ENCODE data around the gene SLC31A1. TPM values are rescaled to one million over a fixed set of nuclear protein-coding genes. Genes with fewer than 3 reads are reported as not detected.

Gene SLC31A1
- total RNA-seq, 1 experiment from 2014 or later, result 34.4 TPM

- no peaks in the 10 kb centered on the region for H3K4me1 ChIP-seq (ENCODE audit: insufficient read depth, low read length)
- H3K4me2 ChIP-seq (ENCODE audit: insufficient read depth, insufficient read length, low read length), result no peak overlapping the region
- WGBS (ENCODE audit: extremely low coverage, insufficient read length, low lambda C conversion rate), result no CpG with 5 or more reads among the region's 3 CpGs
- H3K27me3 ChIP-seq (ENCODE audit: insufficient read depth, low read length), result no peaks in the 10 kb centered on the region
- H3K23me2 ChIP-seq (ENCODE audit: insufficient read length, low read depth, low read length, poor library complexity, severe bottlenecking), result no peaks in the 10 kb centered on the region
- H3T11ph ChIP-seq (ENCODE audit: low read length), result no peak overlapping the region
- Mint-ChIP-seq H3K27me3 (ENCODE audit: low read depth) (no peaks in the 10 kb centered on the region; the same call in 1 of the 2 replicates), H3K4me3 (no peak overlapping the region), H3K4me1 (no peaks in the 10 kb centered on the region), H3K27ac (no peak overlapping the region), H3K9me3 (no peaks in the 10 kb centered on the region), H3K36me3 (ENCODE audit: insufficient read depth in 1 of 3, low read depth in 3 of 3) (no peaks in the 10 kb centered on the region)
- H2BK15ac ChIP-seq (ENCODE audit: low read depth, low read length), result no peak overlapping the region
- H3K4ac ChIP-seq (ENCODE audit: low read depth, low read length), result no peak overlapping the region
- H2BK5ac ChIP-seq (ENCODE audit: insufficient read length, low read length), result no peak overlapping the region
- H4K8ac ChIP-seq (replicated peaks; ENCODE audit: insufficient read length, low read depth, low read length), result no peak overlapping the region
- H3K23ac ChIP-seq (ENCODE audit: insufficient read length, low read depth, low read length), result no peak overlapping the region
- H4K5ac ChIP-seq (ENCODE audit: insufficient read length, low read depth, low read length), result no peak overlapping the region
- no peak overlapping the region for H2AK5ac ChIP-seq (ENCODE audit: insufficient read length, low read length)
- H2BK120ac ChIP-seq (ENCODE audit: low read depth, low read length, poor library complexity, severe bottlenecking), result no peak overlapping the region
- H3K56ac ChIP-seq (ENCODE audit: insufficient read length, low read depth, low read length), result no peak overlapping the region
- no peaks in the 10 kb centered on the region for H4K20me1 ChIP-seq (ENCODE audit: control insufficient read depth, insufficient read depth, insufficient read length)
- H4K91ac ChIP-seq (ENCODE audit: insufficient read length, low read depth, low read length), result no peak overlapping the region
- no peaks in the 10 kb centered on the region for H3K79me1 ChIP-seq (ENCODE audit: insufficient read depth, low read depth, low read length, poor library complexity, severe bottlenecking)
- H3K9ac ChIP-seq (ENCODE audit: extremely low read depth, insufficient read length, low read length), result no peak overlapping the region
- no peak overlapping the region for H3K18ac ChIP-seq (ENCODE audit: insufficient read length, low read depth, low read length)
- DNase-seq, result no peak
- H3K79me2 ChIP-seq (ENCODE audit: insufficient read depth, low read length), result no peaks in the 10 kb centered on the region
- no peak overlapping the region for H2AFZ ChIP-seq (ENCODE audit: low read length)
- H2BK12ac ChIP-seq (ENCODE audit: insufficient read length, low read depth, low read length), result no peak overlapping the region
- no peak overlapping the region for H3K27ac ChIP-seq (ENCODE audit: insufficient read length, low read depth, low read length)
- no peak overlapping the region for H2BK20ac ChIP-seq (ENCODE audit: low read depth, low read length, poor library complexity, severe bottlenecking)
- no peaks in the 10 kb centered on the region for H3K9me3 ChIP-seq (ENCODE audit: control insufficient read depth, low read depth, low read length)
- TF ChIP-seq CTCF (conservative IDR thresholded peaks at IDR 0.05), result no peak
- no peak overlapping the region for H3K14ac ChIP-seq (ENCODE audit: insufficient read depth, low read length)
These were observed 90.6 kb downstream of the SLC31A1 start for GRCh38 chr9:113311961-113312360.

Data from H9 (cell line).